G401 (cell line): Measurements from ENCODE around the gene TAS2R5. TPM values are rescaled to one million over a fixed set of nuclear protein-coding genes. Genes with fewer than 3 reads are reported as not detected.

ENCODE experiments used
- total RNA-seq: library from RNA; depleted of rRNA; stranded (reverse); fragments of >200 nt; shearing (Covaris generic); gene quantifications from 2 replicates; pipeline ENCODE4 v1.2.3, GENCODE V29; 2014; rRNA removed

TAS2R5 gene
- total RNA-seq, 1 experiment from 2014 or later: not detected

Other genes with a start within 250 kb of the TAS2R5 start
- gene AGK, start 238.8 kb upstream of the TAS2R5 start, total RNA-seq: 45.3 and 53.5 TPM in 2 replicates
- gene DENND11, start 88.1 kb upstream of the TAS2R5 start, total RNA-seq: 1.7 and 3.3 TPM in 2 replicates
- gene WEE2, start 81.9 kb upstream of the TAS2R5 start, total RNA-seq: not detected in 2 replicates
- gene SSBP1, start 51.9 kb upstream of the TAS2R5 start, total RNA-seq: 315 and 348 TPM in 2 replicates
- not detected in 2 replicates for gene TAS2R3, start 26.1 kb upstream of the TAS2R5 start, total RNA-seq
- gene TAS2R4, start 13.5 kb upstream of the TAS2R5 start, total RNA-seq: not detected in 2 replicates
- gene PRSS37, start 51.3 kb downstream of the TAS2R5 start, total RNA-seq: not detected in 2 replicates
- not detected in 2 replicates for gene OR9A4, start 126.2 kb downstream of the TAS2R5 start, total RNA-seq
- not detected in 2 replicates for gene CLEC5A, start 156.8 kb downstream of the TAS2R5 start, total RNA-seq
- gene TAS2R38, start 183.6 kb downstream of the TAS2R5 start, total RNA-seq: not detected in 2 replicates
- not detected in 2 replicates for gene MGAM, start 205.7 kb downstream of the TAS2R5 start, total RNA-seq